HL-60 (cell line): ENCODE measurements around the gene DIAPH3.

Experiments used
- CTCF ChIP-seq: IDR thresholded peaks from one replicate; pipeline ENCODE4 v1.5.1; 2011; ENCODE audit warnings: low read length, control low read depth, inconsistent platforms; ENCODE audit not compliant: insufficient read depth
- GABPA ChIP-seq: IDR thresholded peaks from 2 replicates; pipeline ENCODE4 v1.6.1; 2012; ENCODE audit warnings: low read depth
- POLR2AphosphoS5 ChIP-seq: IDR thresholded peaks from 2 replicates; pipeline ENCODE4 v1.6.1; 2012; ENCODE audit warnings: low read depth
- REST ChIP-seq: IDR thresholded peaks from 2 replicates; pipeline ENCODE4 v1.6.1; 2012; ENCODE audit warnings: low read depth; ENCODE audit not compliant: insufficient replicate concordance
- SPI1 ChIP-seq: IDR thresholded peaks from 2 replicates; pipeline ENCODE4 v1.6.1; 2012; ENCODE audit warnings: low read depth, mild to moderate bottlenecking, borderline replicate concordance

- TF ChIP-seq CTCF (no peak), POLR2AphosphoS5 (no peak), GABPA (no peak), REST (no peak), SPI1 (no peak)
Observed at GRCh38 chr13:59946944-59947343, 216.8 kb downstream of the DIAPH3 start.
